ENCODE measurements around the gene MRPL48. TPM values are rescaled to one million over a fixed set of nuclear protein-coding genes. Genes with fewer than 3 reads are reported as not detected.

The MRPL48 gene
- total and polyA plus RNA-seq, 12 donors, result 13.6 to 75.3 (median 32.0) TPM

DNA sequence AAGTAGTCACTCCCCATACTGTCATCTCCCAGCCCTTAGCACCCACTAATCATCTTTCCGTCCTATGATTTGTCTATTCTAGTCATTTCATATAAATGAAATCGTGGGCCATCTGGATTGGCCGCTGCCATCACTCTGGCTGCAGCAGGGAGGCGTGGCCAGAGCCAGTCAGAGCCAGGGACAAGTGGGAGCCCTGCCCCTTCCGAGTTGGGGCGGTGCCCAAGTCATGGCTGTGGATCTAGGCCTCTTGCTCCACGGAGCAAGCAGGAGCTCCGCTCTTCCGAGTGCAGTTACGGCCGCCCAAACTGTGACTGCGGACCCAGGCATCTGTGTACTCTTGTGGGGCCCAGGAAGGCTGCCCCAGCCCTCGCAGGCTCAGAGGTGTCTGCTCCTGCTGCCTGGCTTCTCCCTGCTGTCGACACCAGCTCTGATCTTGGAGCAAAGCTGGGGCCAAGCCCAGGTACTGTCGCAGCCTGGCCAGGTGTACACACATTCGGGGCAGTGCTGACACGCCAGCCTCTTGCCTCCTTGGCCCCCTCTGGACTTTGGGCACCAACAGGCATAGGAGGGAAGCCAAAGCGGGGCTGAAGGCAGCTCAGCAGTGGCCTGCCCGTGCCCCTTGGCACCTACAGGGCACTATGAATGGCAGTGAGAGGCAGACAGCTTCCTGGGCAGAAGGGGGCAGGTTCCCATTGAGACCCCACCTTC is 8.4 kb downstream of the MRPL48 start:
- Histone ChIP-seq H3K27ac (no peak overlapping the region), H3K36me3 (replicated peaks in 1 of 2) (no peaks in the 10 kb centered on the region), H3K4me1 (replicated peaks in 1 of 2) (peaks cover 6 to 13% of the 10 kb centered on the region in 2 donors), H3K27me3 (no peaks in the 10 kb centered on the region), H3K9me3 (replicated peaks in 1 of 3) (no peaks in the 10 kb centered on the region), H3K4me3 (no peak overlapping the region)
- intact Hi-C loops (cut with DNase I), result loop anchor here in 1 of 2 donors (10.0 kb wide), 1 partner anchor 69 kb away; no protein-coding TSS in a partner anchor
- no peak for TF ChIP-seq POLR2A (IDR thresholded peaks at IDR 0.05)
- whole genome bisulfite sequencing, 4 donors, result 86 to 95% (median 89%) methylated on average over 8 to 19 of the region's 19 CpGs
- no peak for DNase-seq

DNA sequence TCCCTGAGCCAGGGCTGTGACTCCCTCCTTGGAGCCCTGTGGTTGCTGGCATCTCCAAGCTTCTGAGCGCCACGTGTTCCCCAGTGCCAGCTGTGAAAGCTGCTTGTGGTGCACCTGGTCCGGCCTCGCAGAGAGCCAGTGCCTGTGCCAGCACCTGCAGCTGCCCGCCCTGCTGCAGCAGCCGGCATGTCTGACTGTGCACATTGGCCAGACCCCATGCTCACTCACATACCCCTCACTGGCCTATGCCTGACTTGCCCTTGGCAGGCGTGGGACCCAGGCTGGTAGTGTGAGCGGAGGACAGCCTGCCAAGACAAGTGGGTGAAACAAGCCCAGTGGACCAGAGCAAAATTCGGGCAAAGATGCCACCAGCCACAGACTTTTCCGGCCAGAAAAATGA is 9.8 kb downstream of the MRPL48 start:
- Histone ChIP-seq H3K4me1 (replicated peaks in 1 of 2) (peaks cover 0 to 5% of the 10 kb centered on the region in 2 donors), H3K4me3 (no peak overlapping the region), H3K9me3 (replicated peaks in 1 of 3) (no peaks in the 10 kb centered on the region), H3K27ac (no peak overlapping the region), H3K27me3 (no peaks in the 10 kb centered on the region), H3K36me3 (replicated peaks in 1 of 2) (no peaks in the 10 kb centered on the region)
- 91 to 96% (median 92%) methylated on average over 8 to 10 of the region's 10 CpGs for WGBS, 4 donors
- DNase-seq, result no peak
- TF ChIP-seq, protein P1, sequence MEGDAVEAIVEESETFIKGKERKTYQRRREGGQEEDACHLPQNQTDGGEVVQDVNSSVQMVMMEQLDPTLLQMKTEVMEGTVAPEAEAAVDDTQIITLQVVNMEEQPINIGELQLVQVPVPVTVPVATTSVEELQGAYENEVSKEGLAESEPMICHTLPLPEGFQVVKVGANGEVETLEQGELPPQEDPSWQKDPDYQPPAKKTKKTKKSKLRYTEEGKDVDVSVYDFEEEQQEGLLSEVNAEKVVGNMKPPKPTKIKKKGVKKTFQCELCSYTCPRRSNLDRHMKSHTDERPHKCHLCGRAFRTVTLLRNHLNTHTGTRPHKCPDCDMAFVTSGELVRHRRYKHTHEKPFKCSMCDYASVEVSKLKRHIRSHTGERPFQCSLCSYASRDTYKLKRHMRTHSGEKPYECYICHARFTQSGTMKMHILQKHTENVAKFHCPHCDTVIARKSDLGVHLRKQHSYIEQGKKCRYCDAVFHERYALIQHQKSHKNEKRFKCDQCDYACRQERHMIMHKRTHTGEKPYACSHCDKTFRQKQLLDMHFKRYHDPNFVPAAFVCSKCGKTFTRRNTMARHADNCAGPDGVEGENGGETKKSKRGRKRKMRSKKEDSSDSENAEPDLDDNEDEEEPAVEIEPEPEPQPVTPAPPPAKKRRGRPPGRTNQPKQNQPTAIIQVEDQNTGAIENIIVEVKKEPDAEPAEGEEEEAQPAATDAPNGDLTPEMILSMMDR (IDR thresholded peaks at IDR 0.05), result no peak
- TF ChIP-seq POLR2A (IDR thresholded peaks at IDR 0.05), result no peak
- intact Hi-C loops (cut with DNase I), result loop anchor here in 1 of 2 donors (10.0 kb wide), 1 partner anchor 67 kb away; no protein-coding TSS in a partner anchor

DNA sequence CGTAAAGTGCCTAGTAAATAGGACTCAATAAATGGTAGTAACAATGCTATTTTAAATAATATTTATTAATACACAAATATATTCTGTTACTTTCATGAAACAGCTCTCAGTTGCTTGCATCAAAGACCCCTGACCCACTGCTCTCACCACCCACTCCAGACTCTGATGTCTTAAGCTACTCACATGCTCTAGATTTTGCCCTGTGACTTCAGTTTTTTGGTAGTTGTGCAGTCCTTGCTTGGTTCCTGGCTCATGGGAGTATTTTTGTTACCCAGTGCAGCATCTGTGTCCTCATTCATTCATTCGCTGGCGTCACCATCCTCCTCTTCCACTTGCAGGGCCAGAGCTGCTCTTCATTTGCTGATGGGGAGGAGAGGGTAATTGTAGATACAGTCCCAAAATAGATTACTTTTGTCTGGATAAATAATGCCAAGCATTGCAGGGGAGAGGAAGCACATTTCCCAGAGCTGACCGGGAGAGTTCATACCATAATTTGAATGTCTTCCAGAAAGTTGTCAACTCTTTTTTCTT is 12.7 kb downstream of the MRPL48 start:
- Histone ChIP-seq H3K9me3 (replicated peaks in 1 of 3) (no peaks in the 10 kb centered on the region), H3K36me3 (replicated peaks in 1 of 2) (no peaks in the 10 kb centered on the region), H3K4me3 (no peak overlapping the region), H3K4me1 (replicated peaks in 1 of 2) (no peaks in the 10 kb centered on the region), H3K27me3 (no peaks in the 10 kb centered on the region), H3K27ac (no peak overlapping the region)
- intact Hi-C loops (cut with DNase I), result no loop called here
- DNase-seq, result no peak
- TF ChIP-seq, protein P1 (IDR thresholded peaks at IDR 0.05), result no peak
- TF ChIP-seq POLR2A (IDR thresholded peaks at IDR 0.05), result no peak
- 73 to 87% (median 81%) methylated on average over 4 of the region's 4 CpGs for WGBS, 4 donors

DNA sequence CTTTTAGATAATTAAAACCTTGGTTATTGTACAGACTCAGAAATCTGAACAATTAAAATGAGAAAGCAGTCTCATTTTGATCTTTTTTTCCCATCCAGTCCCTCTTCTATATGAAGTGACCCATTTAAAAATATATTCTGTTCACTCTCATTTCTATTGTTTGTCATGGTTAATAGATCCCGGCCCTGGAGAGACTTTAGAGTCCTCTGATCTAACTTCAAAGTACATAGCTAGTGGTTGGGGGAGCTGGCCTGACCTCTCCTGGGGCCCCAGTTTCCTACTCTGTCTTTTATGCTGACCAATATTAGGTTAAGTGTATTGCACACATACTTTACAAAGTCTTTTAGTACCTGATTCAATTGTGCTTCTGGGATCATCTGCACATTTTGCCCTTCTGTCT is 13.5 kb downstream of the MRPL48 start:
- H3K9me3 ChIP-seq (replicated peaks in 1 of 3), result no peaks in the 10 kb centered on the region
- WGBS, 4 donors, result 62 to 86% (median 77%) methylated on average over 1 of the region's 1 CpG
- no peak for DNase-seq
- H3K36me3 ChIP-seq (replicated peaks in 1 of 2), result no peaks in the 10 kb centered on the region
- H3K4me3 ChIP-seq, result no peak overlapping the region
- H3K27ac ChIP-seq, result no peak overlapping the region
- no peaks in the 10 kb centered on the region for H3K4me1 ChIP-seq (replicated peaks in 1 of 2)
- H3K27me3 ChIP-seq, result no peaks in the 10 kb centered on the region
- intact Hi-C loops (cut with DNase I), result no loop called here
- TF ChIP-seq POLR2A (IDR thresholded peaks at IDR 0.05), result no peak
- TF ChIP-seq, protein P1 (IDR thresholded peaks at IDR 0.05), result no peak

DNA sequence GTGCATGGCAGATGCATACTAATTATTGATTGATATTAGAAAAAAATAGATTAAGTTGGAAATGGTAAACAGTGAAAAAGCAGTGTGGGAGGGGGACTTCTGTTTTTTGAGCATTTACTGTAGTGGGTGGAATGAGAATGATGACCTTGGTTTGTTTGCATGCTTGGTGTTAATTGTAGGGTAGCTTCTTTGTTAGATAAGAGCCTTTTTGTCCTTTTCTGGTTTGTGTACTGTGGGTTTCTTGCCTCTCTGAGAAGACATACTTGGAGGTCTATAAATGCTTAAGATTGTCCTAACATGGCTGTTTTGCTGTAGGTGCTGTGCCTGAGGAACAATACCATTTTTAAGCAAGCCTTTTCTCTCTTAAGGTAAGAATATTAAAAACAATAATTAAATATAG is 17.0 kb downstream of the MRPL48 start:
- Histone ChIP-seq H3K27me3 (no peaks in the 10 kb centered on the region), H3K4me1 (replicated peaks in 1 of 2) (no peaks in the 10 kb centered on the region), H3K36me3 (replicated peaks in 1 of 2) (no peaks in the 10 kb centered on the region), H3K9me3 (replicated peaks in 1 of 3) (no peaks in the 10 kb centered on the region), H3K4me3 (no peak overlapping the region), H3K27ac (no peak overlapping the region)
- intact Hi-C loops (cut with DNase I), result no loop called here
- DNase-seq, result no peak
- no peak for TF ChIP-seq POLR2A (IDR thresholded peaks at IDR 0.05)
- TF ChIP-seq, protein P1 (IDR thresholded peaks at IDR 0.05), result no peak
